ENCODE data around the gene TJAP1. TPM values are rescaled to one million over a fixed set of nuclear protein-coding genes. Genes with fewer than 3 reads are reported as not detected.
A peak's percentile ranks its signal among the peaks of the same experiment; 100 is the strongest.

TJAP1 gene
- total and polyA plus RNA-seq, 12 donors: 13.0 to 29.7 (median 19.6) TPM

- DNase-seq: no peak
- ATAC-seq: no peak
- 75 to 82% methylated on average over 3 of the region's 3 CpGs for WGBS, 2 donors
- TF ChIP-seq, protein P1, sequence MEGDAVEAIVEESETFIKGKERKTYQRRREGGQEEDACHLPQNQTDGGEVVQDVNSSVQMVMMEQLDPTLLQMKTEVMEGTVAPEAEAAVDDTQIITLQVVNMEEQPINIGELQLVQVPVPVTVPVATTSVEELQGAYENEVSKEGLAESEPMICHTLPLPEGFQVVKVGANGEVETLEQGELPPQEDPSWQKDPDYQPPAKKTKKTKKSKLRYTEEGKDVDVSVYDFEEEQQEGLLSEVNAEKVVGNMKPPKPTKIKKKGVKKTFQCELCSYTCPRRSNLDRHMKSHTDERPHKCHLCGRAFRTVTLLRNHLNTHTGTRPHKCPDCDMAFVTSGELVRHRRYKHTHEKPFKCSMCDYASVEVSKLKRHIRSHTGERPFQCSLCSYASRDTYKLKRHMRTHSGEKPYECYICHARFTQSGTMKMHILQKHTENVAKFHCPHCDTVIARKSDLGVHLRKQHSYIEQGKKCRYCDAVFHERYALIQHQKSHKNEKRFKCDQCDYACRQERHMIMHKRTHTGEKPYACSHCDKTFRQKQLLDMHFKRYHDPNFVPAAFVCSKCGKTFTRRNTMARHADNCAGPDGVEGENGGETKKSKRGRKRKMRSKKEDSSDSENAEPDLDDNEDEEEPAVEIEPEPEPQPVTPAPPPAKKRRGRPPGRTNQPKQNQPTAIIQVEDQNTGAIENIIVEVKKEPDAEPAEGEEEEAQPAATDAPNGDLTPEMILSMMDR (IDR thresholded peaks at IDR 0.05): no peak
- H3K4me3 ChIP-seq: no peak overlapping the region
- intact Hi-C loops (cut with DNase I): loop anchor here in 9 of 10 donors (1.0 to 10.0 kb wide), 11 partner anchors 39 to 321 kb away; partner anchors contain the start of genes DLK2 (in 3 of the 9) and CUL9 (in 1 of the 9)
- H3K36me3 ChIP-seq: peaks cover 0 to 52% (median 23%) of the 10 kb centered on the region in 9 donors
- peaks cover 0 to 27% (median 0%) of the 10 kb centered on the region in 7 donors for H3K27me3 ChIP-seq
- no peaks in the 10 kb centered on the region for H3K9me3 ChIP-seq
- H3K27ac ChIP-seq: peak overlapping the region in 2 of 10 donors; percentile 21 to 23
- H3K4me1 ChIP-seq: peaks cover 5 to 55% (median 37%) of the 10 kb centered on the region in 9 donors
Measured at GRCh38 chr6:43506171-43506570, 28.8 kb downstream of the TJAP1 start.

- Histone ChIP-seq H3K9me3 (no peaks in the 10 kb centered on the region), H3K27me3 (peaks cover 0 to 27% (median 0%) of the 10 kb centered on the region in 7 donors), H3K4me3 (no peak overlapping the region), H3K4me1 (peaks cover 7 to 62% (median 42%) of the 10 kb centered on the region in 9 donors), H3K27ac (peak overlapping the region in 2 of 10 donors; percentile 21 to 23), H3K36me3 (peaks cover 0 to 56% (median 27%) of the 10 kb centered on the region in 9 donors)
- DNase-seq: peak; percentile 58 to 81
- ATAC-seq: peak; percentile 6 to 72 (median 52)
- TF ChIP-seq, protein P1 (IDR thresholded peaks at IDR 0.05): peak; percentile 90 to 99 (median 96)
- 25 to 27% methylated on average over 14 of the region's 14 CpGs for WGBS, 2 donors
- intact Hi-C loops (cut with DNase I): loop anchor here in 9 of 10 donors (1.0 to 10.0 kb wide), 11 partner anchors 40 to 322 kb away; partner anchors contain the start of genes DLK2 (in 3 of the 9) and CUL9 (in 1 of the 9)
Measured at GRCh38 chr6:43506667-43507471, 29.5 kb downstream of the TJAP1 start.

GRCh38 chr6:43508481-43509141 lies 31.2 kb downstream of the TJAP1 start:
- WGBS, 2 donors: 69 to 79% methylated on average over 8 of the region's 8 CpGs
- intact Hi-C loops (cut with DNase I): loop anchor here in 8 of 10 donors (5.0 to 10.0 kb wide), 7 partner anchors 41 to 324 kb away; partner anchors contain the start of gene CUL9 (in 1 of the 8)
- peaks cover 17 to 63% (median 51%) of the 10 kb centered on the region in 9 donors for H3K4me1 ChIP-seq
- TF ChIP-seq, protein P1 (IDR thresholded peaks at IDR 0.05): no peak
- H3K27me3 ChIP-seq: peaks cover 0 to 27% (median 0%) of the 10 kb centered on the region in 7 donors
- DNase-seq: no peak
- no peak overlapping the region for H3K27ac ChIP-seq
- ATAC-seq: no peak
- peaks cover 0 to 56% (median 28%) of the 10 kb centered on the region in 9 donors for H3K36me3 ChIP-seq
- H3K4me3 ChIP-seq: peak overlapping the region in 2 of 10 donors; percentile 75 to 93
- H3K9me3 ChIP-seq: no peaks in the 10 kb centered on the region

All from heart right ventricle (tissue), 16 donors.